BE2C (cell line): ENCODE measurements around the gene RASL10B.

Source experiments
- DNase-seq: peaks from one replicate; pipeline ENCODE4 v3.0.0-alpha.2; 2020
- H3K27me3 ChIP-seq: fragments of 250-450 bp; sonication (Bioruptor Pico); 2 replicates; pipeline ENCODE4 v1.5.1; 2020; ENCODE audit warnings: mild to moderate bottlenecking
- H3K36me3 ChIP-seq: fragments of 250-450 bp; sonication (Bioruptor Pico); 2 replicates; pipeline ENCODE4 v1.5.1; 2020; ENCODE audit warnings: mild to moderate bottlenecking
- H3K4me1 ChIP-seq: fragments of 250-450 bp; sonication (Bioruptor Pico); 2 replicates; pipeline ENCODE4 v1.5.1; 2020
- H3K4me3 ChIP-seq: 2 replicates; pipeline ENCODE4 v1.5.1; 2011; ENCODE audit warnings: low read depth, low read length
- H3K9me3 ChIP-seq: fragments of 250-450 bp; sonication (Bioruptor Pico); 2 replicates; pipeline ENCODE4 v1.5.1; 2020
- CTCF ChIP-seq: IDR thresholded peaks from 2 replicates; pipeline ENCODE4 v1.5.1; 2012; ENCODE audit warnings: mild to moderate bottlenecking, low read depth, low read length

RASL10B gene

GRCh38 chr17:35745749-35746320, 14.4 kb downstream of the RASL10B start:
- H3K9me3 ChIP-seq = 0 out of 2 replicates have a peak, but pooled peaks cover 2% of the 10 kb centered on the region
- no peaks in the 10 kb centered on the region for H3K36me3 ChIP-seq
- H3K4me3 ChIP-seq = no peak overlapping the region
- DNase-seq = no peak
- H3K4me1 ChIP-seq = peaks cover 9% of the 10 kb centered on the region
- H3K27me3 ChIP-seq = peaks cover 3% of the 10 kb centered on the region; the same call in 1 of the 2 replicates
- TF ChIP-seq CTCF = no peak

GRCh38 chr17:35747540-35748017, 16.1 kb downstream of the RASL10B start:
- Histone ChIP-seq H3K27me3 (peaks cover 3% of the 10 kb centered on the region; the same call in 1 of the 2 replicates), H3K9me3 (no peaks in the 10 kb centered on the region), H3K4me1 (peaks cover 9% of the 10 kb centered on the region), H3K36me3 (no peaks in the 10 kb centered on the region), H3K4me3 (no peak overlapping the region)
- TF ChIP-seq CTCF = peak; percentile 91
- peak; percentile 84 for DNase-seq

GRCh38 chr17:35748341-35748841, 17.0 kb downstream of the RASL10B start:
- no peak for TF ChIP-seq CTCF
- Histone ChIP-seq H3K4me3 (no peak overlapping the region), H3K4me1 (peaks cover 9% of the 10 kb centered on the region), H3K9me3 (no peaks in the 10 kb centered on the region), H3K36me3 (no peaks in the 10 kb centered on the region), H3K27me3 (no peaks in the 10 kb centered on the region)
- DNase-seq = peak; percentile 52

GRCh38 chr17:35748979-35749378, 17.5 kb downstream of the RASL10B start:
- Histone ChIP-seq H3K27me3 (no peaks in the 10 kb centered on the region), H3K36me3 (no peaks in the 10 kb centered on the region), H3K4me3 (no peak overlapping the region), H3K9me3 (no peaks in the 10 kb centered on the region), H3K4me1 (peaks cover 9% of the 10 kb centered on the region)
- no peak for TF ChIP-seq CTCF
- DNase-seq = no peak

- Histone ChIP-seq H3K36me3 (no peaks in the 10 kb centered on the region), H3K9me3 (no peaks in the 10 kb centered on the region), H3K4me3 (peak overlapping the region; percentile 43), H3K27me3 (no peaks in the 10 kb centered on the region), H3K4me1 (peaks cover 9% of the 10 kb centered on the region)
- DNase-seq = no peak
- TF ChIP-seq CTCF = no peak
Observed at GRCh38 chr17:35749560-35750412, 18.3 kb downstream of the RASL10B start.
